Tibial nerve (tissue), 4 donors: ENCODE data around the gene IKBKE. TPM values are rescaled to one million over a fixed set of nuclear protein-coding genes. Genes with fewer than 3 reads are reported as not detected.

Source experiments
- DNase-seq, 2 donors: peaks; one replicate each; pipeline ENCODE4 v3.0.0-alpha.2; 2019; ENCODE audit warnings: low spot score in 2 of 2
- H3K27ac ChIP-seq, 4 donors: fragments of 200-600 bp; sonication (generic) in 3 of 4; one replicate each; pipeline ENCODE4 v1.5.1; 2017 to 2019; ENCODE audit warnings: mild to moderate bottlenecking in 1 of 4
- H3K27me3 ChIP-seq, 2 donors: fragments of 200-600 bp; sonication (generic) in 1 of 2; one replicate each; pipeline versions ENCODE4 v1.5.1 to v1.6.0; 2017 to 2019
- H3K36me3 ChIP-seq, 3 donors: fragments of 200-600 bp; sonication (generic); one replicate each; pipeline ENCODE4 v1.5.1; 2018 to 2019
- H3K4me1 ChIP-seq, 4 donors: fragments of 200-600 bp; sonication (generic) in 3 of 4; one replicate each; pipeline ENCODE4 v1.5.1; 2017 to 2019
- H3K4me3 ChIP-seq, 4 donors: fragments of 200-600 bp; sonication (generic) in 3 of 4; one replicate each; pipeline ENCODE4 v1.5.1; 2017 to 2019; ENCODE audit warnings: mild to moderate bottlenecking in 1 of 4, moderate library complexity in 1 of 4
- H3K9me3 ChIP-seq, 4 donors: fragments of 200-600 bp; sonication (generic) in 3 of 4; one replicate each; pipeline ENCODE4 v1.5.1; 2017 to 2019
- EP300 ChIP-seq, 2 donors: sonication (generic); formaldehyde crosslinking; IDR thresholded peaks; one replicate each; pipeline ENCODE4 v1.6.1; 2017; ENCODE audit warnings: antibody characterized with exemption in 2 of 2, mild to moderate bottlenecking in 1 of 2
- POLR2A ChIP-seq, 2 donors: fragments of 450-650 bp; IDR thresholded peaks; one replicate each; pipeline ENCODE4 v1.6.1; 2017; ENCODE audit warnings: antibody characterized with exemption in 2 of 2, mild to moderate bottlenecking in 2 of 2, moderate library complexity in 2 of 2
- WGBS, 2 donors: methylation state at CpG; one replicate each; pipeline ENCODE4 v1.1.5; 2018; 5-methylcytosine and 5-hydroxymethylcytosine counted together
- total RNA-seq, 4 donors: library from RNA; depleted of rRNA; stranded (reverse); fragments of >200 nt; gene quantifications; one replicate each; pipeline ENCODE4 v1.1.0, GENCODE V29; 2016
- TF ChIP-seq, protein P1 (sequence below), 5 experiments: fragments of 200-600 bp in 3 of 5; fragments of 450-650 bp in 2 of 5; sonication (generic) in 3 of 5; IDR thresholded peaks; one replicate each; pipeline ENCODE4 v1.5.1; 2016 to 2019; ENCODE audit warnings: antibody characterized with exemption in 5 of 5, mild to moderate bottlenecking in 3 of 5, moderate library complexity in 2 of 5

Gene IKBKE
- total RNA-seq, 4 donors from 2014 or later, result 1.5 to 18.0 (median 3.7) TPM

DNA sequence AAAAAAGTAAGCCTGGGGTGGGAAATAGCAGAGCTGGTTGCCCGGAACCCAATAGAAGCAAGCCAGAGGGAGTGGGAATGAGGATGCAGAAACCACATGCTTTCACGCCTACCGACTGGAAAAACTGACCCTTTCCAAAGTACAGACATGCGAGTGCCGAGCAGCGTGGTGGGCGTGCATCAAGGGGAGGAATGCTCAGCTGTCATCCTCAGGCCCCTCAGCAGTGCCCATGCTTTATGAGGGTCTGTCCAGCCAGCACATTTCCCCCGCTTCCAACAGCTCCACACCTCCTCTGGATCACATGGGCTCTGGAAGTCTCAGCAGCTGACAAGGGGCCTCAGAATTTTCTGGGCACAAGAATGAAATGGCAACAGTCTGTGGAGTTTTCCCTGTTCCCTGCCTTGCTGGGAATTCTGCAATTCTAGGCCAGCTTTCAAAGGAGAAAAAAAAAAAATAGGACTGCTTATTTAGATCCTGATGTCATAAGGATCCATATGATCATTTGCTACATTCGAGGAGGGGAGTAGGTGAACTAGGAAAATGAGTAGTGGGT is 19.1 kb upstream of the IKBKE start:
- peaks cover 0 to 43% (median 4%) of the 10 kb centered on the region in 4 donors for H3K4me1 ChIP-seq
- H3K9me3 ChIP-seq, result no peaks in the 10 kb centered on the region
- TF ChIP-seq EP300 (IDR thresholded peaks at IDR 0.05) (peak in 1 of 2 donors; percentile 36), POLR2A (IDR thresholded peaks at IDR 0.05) (no peak)
- TF ChIP-seq, protein P1, sequence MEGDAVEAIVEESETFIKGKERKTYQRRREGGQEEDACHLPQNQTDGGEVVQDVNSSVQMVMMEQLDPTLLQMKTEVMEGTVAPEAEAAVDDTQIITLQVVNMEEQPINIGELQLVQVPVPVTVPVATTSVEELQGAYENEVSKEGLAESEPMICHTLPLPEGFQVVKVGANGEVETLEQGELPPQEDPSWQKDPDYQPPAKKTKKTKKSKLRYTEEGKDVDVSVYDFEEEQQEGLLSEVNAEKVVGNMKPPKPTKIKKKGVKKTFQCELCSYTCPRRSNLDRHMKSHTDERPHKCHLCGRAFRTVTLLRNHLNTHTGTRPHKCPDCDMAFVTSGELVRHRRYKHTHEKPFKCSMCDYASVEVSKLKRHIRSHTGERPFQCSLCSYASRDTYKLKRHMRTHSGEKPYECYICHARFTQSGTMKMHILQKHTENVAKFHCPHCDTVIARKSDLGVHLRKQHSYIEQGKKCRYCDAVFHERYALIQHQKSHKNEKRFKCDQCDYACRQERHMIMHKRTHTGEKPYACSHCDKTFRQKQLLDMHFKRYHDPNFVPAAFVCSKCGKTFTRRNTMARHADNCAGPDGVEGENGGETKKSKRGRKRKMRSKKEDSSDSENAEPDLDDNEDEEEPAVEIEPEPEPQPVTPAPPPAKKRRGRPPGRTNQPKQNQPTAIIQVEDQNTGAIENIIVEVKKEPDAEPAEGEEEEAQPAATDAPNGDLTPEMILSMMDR (IDR thresholded peaks at IDR 0.05), result no peak
- H3K4me3 ChIP-seq, result no peak overlapping the region
- H3K27ac ChIP-seq, result no peak overlapping the region
- no peaks in the 10 kb centered on the region for H3K27me3 ChIP-seq
- WGBS, 2 donors, result 56 to 63% methylated on average over 9 of the region's 9 CpGs
- peaks cover 0 to 93% (median 14%) of the 10 kb centered on the region in 3 donors for H3K36me3 ChIP-seq
- no peak for DNase-seq

DNA sequence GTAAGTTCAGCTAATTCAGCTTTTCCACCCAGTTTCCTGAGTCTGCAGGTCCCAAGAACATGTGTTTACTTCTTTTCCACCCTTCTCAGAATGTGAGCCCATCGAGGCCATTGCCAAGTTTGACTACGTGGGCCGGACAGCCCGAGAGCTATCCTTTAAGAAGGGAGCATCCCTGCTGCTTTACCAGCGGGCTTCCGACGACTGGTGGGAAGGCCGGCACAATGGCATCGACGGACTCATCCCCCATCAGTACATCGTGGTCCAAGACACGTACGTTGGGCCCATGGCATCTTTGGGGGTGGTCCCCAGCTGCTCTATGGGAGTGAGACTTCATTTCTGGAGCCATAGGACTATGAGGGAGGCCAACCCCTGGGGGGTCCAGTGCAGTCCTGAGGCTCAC is 17.2 kb upstream of the IKBKE start:
- Histone ChIP-seq H3K27ac (no peak overlapping the region), H3K9me3 (no peaks in the 10 kb centered on the region), H3K4me3 (no peak overlapping the region), H3K36me3 (peaks cover 0 to 80% (median 14%) of the 10 kb centered on the region in 3 donors), H3K4me1 (peaks cover 0 to 42% (median 11%) of the 10 kb centered on the region in 4 donors), H3K27me3 (no peaks in the 10 kb centered on the region)
- DNase-seq, result no peak
- WGBS, 2 donors, result 83 to 93% methylated on average over 7 to 13 of the region's 13 CpGs
- TF ChIP-seq, protein P1 (IDR thresholded peaks at IDR 0.05), result no peak
- TF ChIP-seq POLR2A (IDR thresholded peaks at IDR 0.05) (no peak), EP300 (IDR thresholded peaks at IDR 0.05) (no peak)

DNA sequence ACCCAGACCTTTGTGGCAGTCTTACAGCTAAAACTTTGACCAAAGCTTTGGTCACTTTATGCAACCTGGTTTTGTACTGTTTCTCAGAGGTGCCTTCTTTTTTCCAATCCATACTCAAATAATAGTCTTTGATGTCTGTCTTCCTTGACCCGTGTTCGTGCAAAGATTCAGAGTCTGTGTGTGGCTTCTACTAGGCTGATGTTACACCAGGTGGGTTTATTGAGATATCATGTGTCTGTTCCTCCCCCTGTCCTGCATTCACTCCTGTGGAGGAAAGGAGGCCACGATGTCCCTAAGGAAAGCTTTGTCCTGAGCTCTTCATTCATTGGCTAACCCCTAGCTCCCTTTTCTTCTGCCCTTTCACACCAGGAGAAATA is 15.0 kb upstream of the IKBKE start:
- 48 to 51% methylated on average over 3 of the region's 3 CpGs for whole genome bisulfite sequencing, 2 donors
- Histone ChIP-seq H3K27me3 (no peaks in the 10 kb centered on the region), H3K9me3 (no peaks in the 10 kb centered on the region), H3K4me1 (peaks cover 0 to 33% (median 11%) of the 10 kb centered on the region in 4 donors), H3K4me3 (no peak overlapping the region), H3K27ac (peak overlapping the region in 2 of 4 donors; percentile 56 to 71), H3K36me3 (peaks cover 0 to 84% (median 9%) of the 10 kb centered on the region in 3 donors)
- DNase-seq, result no peak
- no peak for TF ChIP-seq EP300 (IDR thresholded peaks at IDR 0.05)
- TF ChIP-seq POLR2A (IDR thresholded peaks at IDR 0.05), result no peak
- TF ChIP-seq, protein P1 (IDR thresholded peaks at IDR 0.05), result no peak

DNA sequence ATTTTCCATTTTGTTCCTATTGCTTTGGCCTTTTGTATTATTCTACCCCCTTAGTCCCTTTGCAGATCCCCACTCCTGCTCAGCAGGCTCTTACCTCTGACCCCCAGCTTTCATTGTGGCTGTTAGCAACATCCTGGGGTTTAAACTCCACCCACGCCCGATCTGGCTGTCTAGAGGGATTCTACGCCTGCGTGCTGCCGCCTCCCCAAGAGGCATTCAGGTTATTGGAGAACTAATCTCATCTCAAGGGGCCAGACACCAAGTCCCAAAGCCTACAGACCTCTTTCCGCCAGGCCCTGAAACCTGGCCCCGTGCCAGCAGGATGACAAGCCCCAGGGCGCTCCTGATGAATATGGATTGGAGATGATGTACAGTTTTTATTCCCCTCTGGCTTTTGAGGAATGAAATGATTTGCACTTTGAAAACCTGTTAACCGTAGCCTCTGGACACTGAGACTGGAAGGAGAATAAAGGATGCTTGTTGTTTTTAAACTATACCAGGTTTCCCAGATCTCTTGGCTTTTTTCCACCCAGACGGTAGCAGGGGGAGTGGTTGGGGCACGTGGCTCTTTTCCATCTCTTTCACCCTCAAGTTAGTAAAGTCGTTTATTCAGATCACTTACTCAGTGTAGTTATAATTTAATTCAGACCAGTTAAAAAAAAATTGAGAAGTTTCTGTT is 14.5 kb upstream of the IKBKE start:
- Histone ChIP-seq H3K27ac (peak overlapping the region in 2 of 4 donors; percentile 56 to 71), H3K4me3 (no peak overlapping the region), H3K4me1 (peaks cover 0 to 33% (median 11%) of the 10 kb centered on the region in 4 donors), H3K27me3 (no peaks in the 10 kb centered on the region), H3K9me3 (no peaks in the 10 kb centered on the region), H3K36me3 (peaks cover 0 to 83% (median 6%) of the 10 kb centered on the region in 3 donors)
- peak in 1 of 2 donors; percentile 26 for DNase-seq
- WGBS, 2 donors, result 36 to 38% methylated on average over 12 of the region's 12 CpGs
- no peak for TF ChIP-seq POLR2A (IDR thresholded peaks at IDR 0.05)
- TF ChIP-seq, protein P1 (IDR thresholded peaks at IDR 0.05), result no peak
- TF ChIP-seq EP300 (IDR thresholded peaks at IDR 0.05), result no peak
